ENCODE data around the gene SLC38A9.

SLC38A9 gene

DNA sequence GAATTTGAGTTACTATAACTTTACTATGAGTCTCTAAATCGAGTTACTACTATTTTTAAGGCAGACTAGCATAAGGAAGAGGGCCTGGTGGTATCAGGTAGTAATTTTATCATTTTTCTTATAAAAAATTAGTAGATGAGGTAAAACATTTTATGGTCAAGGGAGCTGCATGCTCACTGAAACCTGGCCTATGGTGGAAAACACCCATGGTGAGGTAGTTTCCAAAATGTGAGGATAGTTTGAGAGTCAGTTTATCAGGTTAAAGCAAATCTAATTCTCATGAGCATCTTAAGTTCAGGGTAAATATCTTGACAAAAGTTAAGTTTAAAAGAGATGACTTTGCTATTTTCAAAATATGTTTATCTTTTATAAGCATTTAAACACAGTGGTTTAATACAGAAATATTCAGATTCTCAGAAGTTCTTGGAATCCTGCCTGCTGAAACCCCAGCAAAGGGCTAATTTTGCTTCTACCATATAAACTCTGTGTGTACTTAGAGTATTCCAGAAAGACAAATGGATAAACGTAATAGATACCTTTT, 35.7 kb upstream of the SLC38A9 start:
- TF ChIP-seq, protein P1, sequence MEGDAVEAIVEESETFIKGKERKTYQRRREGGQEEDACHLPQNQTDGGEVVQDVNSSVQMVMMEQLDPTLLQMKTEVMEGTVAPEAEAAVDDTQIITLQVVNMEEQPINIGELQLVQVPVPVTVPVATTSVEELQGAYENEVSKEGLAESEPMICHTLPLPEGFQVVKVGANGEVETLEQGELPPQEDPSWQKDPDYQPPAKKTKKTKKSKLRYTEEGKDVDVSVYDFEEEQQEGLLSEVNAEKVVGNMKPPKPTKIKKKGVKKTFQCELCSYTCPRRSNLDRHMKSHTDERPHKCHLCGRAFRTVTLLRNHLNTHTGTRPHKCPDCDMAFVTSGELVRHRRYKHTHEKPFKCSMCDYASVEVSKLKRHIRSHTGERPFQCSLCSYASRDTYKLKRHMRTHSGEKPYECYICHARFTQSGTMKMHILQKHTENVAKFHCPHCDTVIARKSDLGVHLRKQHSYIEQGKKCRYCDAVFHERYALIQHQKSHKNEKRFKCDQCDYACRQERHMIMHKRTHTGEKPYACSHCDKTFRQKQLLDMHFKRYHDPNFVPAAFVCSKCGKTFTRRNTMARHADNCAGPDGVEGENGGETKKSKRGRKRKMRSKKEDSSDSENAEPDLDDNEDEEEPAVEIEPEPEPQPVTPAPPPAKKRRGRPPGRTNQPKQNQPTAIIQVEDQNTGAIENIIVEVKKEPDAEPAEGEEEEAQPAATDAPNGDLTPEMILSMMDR (IDR thresholded peaks at IDR 0.05; ENCODE audit: borderline replicate concordance, insufficient read depth, low read depth, low read length), result no peak

DNA sequence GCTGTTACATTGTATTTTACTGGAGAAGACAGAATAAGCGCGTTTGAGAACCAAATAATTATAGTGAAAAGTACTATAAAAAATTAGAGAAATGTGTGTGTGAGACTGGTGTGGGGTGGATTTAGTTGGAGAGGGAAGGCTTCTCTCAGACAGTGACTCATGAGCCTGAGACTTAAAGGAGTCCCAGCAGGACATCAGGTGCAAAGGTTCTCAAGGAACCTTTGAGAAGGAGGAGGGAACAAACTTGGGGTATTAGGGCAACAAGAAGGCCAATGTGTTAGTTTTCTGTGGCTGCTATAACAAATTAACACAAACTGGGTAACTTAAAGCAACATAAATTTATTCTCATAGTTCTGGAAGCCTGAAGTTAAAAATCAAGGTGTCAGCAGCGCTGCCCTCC, 30.7 kb upstream of the SLC38A9 start:
- TF ChIP-seq, protein P1 (IDR thresholded peaks at IDR 0.05; ENCODE audit: borderline replicate concordance, insufficient read depth, low read depth, low read length), result no peak

More for the DNA sequence above, 35.7 kb upstream of the SLC38A9 start:
- no peak overlapping the region for H3K4me3 ChIP-seq (ENCODE audit: low read depth, low read length)

DNA sequence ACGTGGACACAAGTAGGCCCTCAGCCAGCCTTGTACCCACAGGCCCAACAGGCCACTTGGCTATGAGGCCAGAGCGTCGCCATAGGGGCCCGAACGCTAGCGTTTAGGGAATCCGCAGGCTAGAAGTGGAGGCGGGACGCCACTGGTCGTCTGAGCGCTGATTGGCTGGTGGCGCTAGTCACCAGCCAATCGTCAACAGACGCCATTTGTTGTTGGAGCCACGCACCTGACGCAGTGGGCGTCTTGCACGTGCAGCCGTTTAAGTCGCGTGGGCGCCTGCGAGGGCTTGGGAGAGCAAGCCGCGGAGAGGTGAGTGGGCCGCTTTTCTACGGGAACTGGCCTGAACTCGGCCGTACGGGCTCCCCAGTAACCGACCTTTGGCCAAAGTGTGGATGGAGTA, 25.7 kb upstream of the SLC38A9 start, which contains the start of gene DDX4:
TSS of gene DDX4 (plus strand) at position 269 of the 400 bp plus-strand sequence. CDS start 903 bp downstream, outside the sequence.
- TF ChIP-seq, protein P1 (IDR thresholded peaks at IDR 0.05; ENCODE audit: borderline replicate concordance, insufficient read depth, low read depth, low read length), result no peak
- H3K4me3 ChIP-seq (ENCODE audit: low read depth, low read length), result no peak within 1 kb of the TSS

More for the DNA sequence above, 30.7 kb upstream of the SLC38A9 start:
- no peak overlapping the region for H3K4me3 ChIP-seq (ENCODE audit: low read depth, low read length)

DNA sequence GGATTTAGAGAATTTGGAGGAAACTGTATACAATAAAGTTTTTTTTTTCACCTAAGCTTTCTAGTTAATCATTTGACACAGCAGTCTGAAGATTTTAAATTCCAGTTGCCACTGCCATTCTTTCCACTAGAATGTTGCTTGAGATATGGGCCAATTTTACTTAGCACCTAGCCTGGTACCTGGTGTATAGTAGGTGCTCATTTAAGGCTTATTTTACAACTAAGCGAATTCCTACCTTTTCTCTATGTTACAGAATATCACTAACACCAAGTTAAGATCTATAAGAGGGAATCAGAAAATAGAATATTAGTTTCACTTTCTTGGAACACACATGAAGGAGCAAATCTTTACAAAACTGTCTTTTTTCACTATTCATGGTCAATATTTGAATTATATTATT, 22.5 kb upstream of the SLC38A9 start:
- H3K4me3 ChIP-seq (ENCODE audit: low read depth, low read length), result no peak overlapping the region
- TF ChIP-seq, protein P1 (IDR thresholded peaks at IDR 0.05; ENCODE audit: borderline replicate concordance, insufficient read depth, low read depth, low read length), result no peak

DNA sequence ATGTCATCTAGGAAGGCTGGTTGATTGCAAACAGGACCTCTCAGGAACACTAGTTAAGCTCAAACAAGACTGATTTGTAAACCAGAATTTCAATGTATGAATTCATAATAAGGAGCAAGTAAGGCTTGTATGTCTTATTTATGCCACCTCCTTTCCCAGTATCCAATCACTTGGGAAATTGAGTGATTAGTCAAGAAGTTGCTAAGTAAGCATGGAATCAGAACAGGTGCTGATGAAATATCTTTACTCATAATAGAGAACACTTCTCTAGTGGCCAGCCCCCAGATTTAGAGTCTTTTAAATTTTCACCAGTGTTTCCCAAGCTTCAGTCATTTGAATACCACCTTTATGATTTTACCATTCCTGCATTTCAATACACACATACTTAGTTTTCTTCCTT, 20.5 kb upstream of the SLC38A9 start:
- no peak overlapping the region for H3K4me3 ChIP-seq (ENCODE audit: low read depth, low read length)
- TF ChIP-seq, protein P1 (IDR thresholded peaks at IDR 0.05; ENCODE audit: borderline replicate concordance, insufficient read depth, low read depth, low read length), result no peak

DNA sequence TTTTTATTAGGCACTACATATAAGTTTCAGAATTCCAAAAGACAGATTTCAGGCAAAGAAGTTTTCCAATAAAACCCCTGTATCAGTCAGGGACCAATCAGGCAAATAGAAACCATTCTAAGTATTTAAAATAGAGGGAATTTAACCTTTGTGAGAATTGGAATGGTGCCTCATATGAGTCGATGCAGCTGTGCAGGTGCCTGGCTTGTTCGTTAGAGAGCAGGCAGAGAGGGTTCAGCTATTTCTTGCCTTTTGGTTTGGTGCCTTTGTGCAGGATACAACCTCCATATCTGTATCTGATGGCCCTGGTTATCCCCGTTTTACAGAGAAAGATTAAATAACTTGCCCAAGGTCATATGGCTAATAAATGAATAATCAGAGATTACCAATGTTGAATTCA, 19.7 kb upstream of the SLC38A9 start:
- no peak overlapping the region for H3K4me3 ChIP-seq (ENCODE audit: low read depth, low read length)
- TF ChIP-seq, protein P1 (IDR thresholded peaks at IDR 0.05; ENCODE audit: borderline replicate concordance, insufficient read depth, low read depth, low read length), result no peak

DNA sequence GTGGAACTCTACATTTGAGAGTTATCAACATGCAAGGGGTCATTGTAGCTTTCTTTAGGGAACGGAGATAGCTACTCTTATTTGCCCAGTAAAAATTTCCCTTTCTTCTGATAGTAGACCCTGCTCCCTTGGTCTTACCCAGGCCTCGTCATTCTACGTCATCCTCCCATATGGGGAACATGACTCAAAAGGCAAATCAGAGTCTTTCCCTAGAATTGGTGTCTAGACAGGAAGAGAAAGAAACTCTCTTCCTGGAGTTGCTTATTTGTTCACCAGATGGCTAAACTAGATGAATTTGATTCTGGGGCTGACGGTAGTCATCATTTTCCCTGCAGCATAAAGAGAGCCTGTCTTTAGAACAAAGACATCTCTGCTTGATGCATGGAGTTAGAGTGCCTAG, 12.2 kb upstream of the SLC38A9 start:
- TF ChIP-seq, protein P1 (IDR thresholded peaks at IDR 0.05; ENCODE audit: borderline replicate concordance, insufficient read depth, low read depth, low read length), result no peak
- no peak overlapping the region for H3K4me3 ChIP-seq (ENCODE audit: low read depth, low read length)

Data from GM12875 (cell line).